ENCODE data around the gene CLDN10.
"Not testable (repeated sequence)": the region's sequence is repeated elsewhere in the genome, so short reads cannot be mapped to it uniquely, and the experiment has no call there.

CLDN10 gene

DNA sequence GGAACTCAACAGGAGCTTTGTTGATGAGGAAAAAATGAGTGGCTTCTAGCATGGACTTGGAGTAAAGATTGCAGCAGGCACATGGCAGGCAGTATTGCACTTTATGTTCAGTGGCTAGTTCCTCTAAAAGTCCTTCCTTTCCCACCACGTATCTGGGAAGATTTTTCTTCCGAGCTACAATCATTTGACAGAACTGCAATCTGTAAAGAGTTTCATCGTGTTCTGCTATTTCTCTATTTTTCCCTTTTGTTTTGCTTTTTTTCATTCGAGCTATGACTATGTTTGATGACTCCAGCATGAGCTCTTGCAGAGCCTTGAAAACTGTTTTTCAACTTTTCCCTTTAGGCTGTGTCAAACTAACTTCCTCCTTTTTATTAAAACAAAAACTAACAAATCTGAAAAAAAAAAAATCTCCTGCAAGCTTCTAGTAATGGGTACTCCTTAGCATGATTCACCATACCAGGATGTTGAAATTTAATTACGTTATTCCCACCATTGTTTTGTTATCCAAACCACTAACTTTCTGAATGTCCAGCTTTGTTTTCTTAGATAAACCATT is 12.3 kb downstream of the CLDN10 start:
- no peak overlapping the region for H2BK15ac ChIP-seq (ENCODE audit: low read depth, poor library complexity, severe bottlenecking)
- H2AFZ ChIP-seq (ENCODE audit: low read depth, low read length), result no peak overlapping the region
- H3K4ac ChIP-seq (ENCODE audit: low read depth in 1 of 2, low read length in 2 of 2), result no peak overlapping the region
- H2BK12ac ChIP-seq (ENCODE audit: low read length in 2 of 2), result no peak overlapping the region
- H3K36me3 ChIP-seq (ENCODE audit: control insufficient read depth in 1 of 2, insufficient read depth in 2 of 2, low read depth in 1 of 2, low read length in 2 of 2), result no peaks in the 10 kb centered on the region
- H3K14ac ChIP-seq (ENCODE audit: low read length in 2 of 2), result no peak overlapping the region
- no peak overlapping the region for H2BK120ac ChIP-seq (ENCODE audit: low read depth, low read length)
- H2AK5ac ChIP-seq (ENCODE audit: low read length, severe bottlenecking), result no peak overlapping the region
- H3K4me3 ChIP-seq (ENCODE audit: insufficient read depth in 1 of 2, low read depth in 1 of 2, low read length in 2 of 2), result no peak overlapping the region
- H4K8ac ChIP-seq (ENCODE audit: low read length), result no peak overlapping the region
- H3K79me1 ChIP-seq (replicated peaks; ENCODE audit: low read length, poor library complexity, severe bottlenecking), result no peaks in the 10 kb centered on the region
- no peak overlapping the region for H3K23ac ChIP-seq (ENCODE audit: low read length in 2 of 2)
- no peak overlapping the region for H3K9ac ChIP-seq (ENCODE audit: low read length)
- 72% methylated on average over 5 of the region's 5 CpGs for WGBS
- H3K4me1 ChIP-seq (ENCODE audit: control insufficient read depth, insufficient read depth, low read depth, low read length), result no peaks in the 10 kb centered on the region
- H3K4me2 ChIP-seq (ENCODE audit: low read length, poor library complexity, severe bottlenecking), result no peak overlapping the region
- H3K27me3 ChIP-seq (ENCODE audit: control insufficient read depth in 1 of 2, insufficient read depth in 1 of 2, low read length in 2 of 2), result peaks cover 0 to 10% of the 10 kb centered on the region in 2 experiments
- no peak overlapping the region for H4K91ac ChIP-seq (ENCODE audit: low read length)
- DNase-seq, result peak; percentile 30
- peak overlapping the region; percentile 5 for H3K27ac ChIP-seq (ENCODE audit: low read length, poor library complexity, severe bottlenecking)
- H3K9me3 ChIP-seq (ENCODE audit: control insufficient read depth, low read length), result no peaks in the 10 kb centered on the region
- no peak overlapping the region for H3K18ac ChIP-seq (ENCODE audit: low read depth in 1 of 2, low read length in 2 of 2)
- no peak overlapping the region for H2BK5ac ChIP-seq (ENCODE audit: low read depth, low read length, poor library complexity, severe bottlenecking)

DNA sequence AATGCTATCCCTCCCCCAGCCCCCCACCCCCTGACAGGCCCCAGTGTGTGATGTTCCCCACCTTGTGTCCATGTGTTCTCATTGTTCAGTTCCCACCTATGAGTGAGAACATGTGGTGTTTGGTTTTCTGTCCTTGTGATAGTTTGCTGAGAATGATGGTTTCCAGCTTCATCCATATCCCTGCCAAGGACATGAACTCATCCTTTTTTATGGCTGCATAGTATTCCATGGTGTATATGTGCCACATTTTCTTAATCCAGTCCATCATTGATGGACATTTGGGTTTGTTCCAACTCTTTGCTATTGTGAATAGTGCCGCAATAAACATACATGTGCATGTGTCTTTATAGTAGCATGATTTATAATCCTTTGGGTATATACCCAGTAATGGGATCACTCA is 13.2 kb downstream of the CLDN10 start:
- H3K27ac ChIP-seq (ENCODE audit: low read length, poor library complexity, severe bottlenecking); H2BK15ac ChIP-seq (ENCODE audit: low read depth, poor library complexity, severe bottlenecking); H3K79me1 ChIP-seq (replicated peaks; ENCODE audit: low read length, poor library complexity, severe bottlenecking); H3K9ac ChIP-seq (ENCODE audit: low read length); H2AK5ac ChIP-seq (ENCODE audit: low read length, severe bottlenecking); H4K8ac ChIP-seq (ENCODE audit: low read length); H3K23ac ChIP-seq (ENCODE audit: low read length in 2 of 2); H3K18ac ChIP-seq (ENCODE audit: low read depth in 1 of 2, low read length in 2 of 2); H2BK5ac ChIP-seq (ENCODE audit: low read depth, low read length, poor library complexity, severe bottlenecking); H3K4ac ChIP-seq (ENCODE audit: low read depth in 1 of 2, low read length in 2 of 2); H3K9me3 ChIP-seq (ENCODE audit: control insufficient read depth, low read length); H3K36me3 ChIP-seq (ENCODE audit: control insufficient read depth in 1 of 2, insufficient read depth in 2 of 2, low read depth in 1 of 2, low read length in 2 of 2); H3K4me2 ChIP-seq (ENCODE audit: low read length, poor library complexity, severe bottlenecking); H2BK12ac ChIP-seq (ENCODE audit: low read length in 2 of 2); DNase-seq; H2AFZ ChIP-seq (ENCODE audit: low read depth, low read length); H3K27me3 ChIP-seq (ENCODE audit: control insufficient read depth in 1 of 2, insufficient read depth in 1 of 2, low read length in 2 of 2); H3K4me3 ChIP-seq (ENCODE audit: insufficient read depth in 1 of 2, low read depth in 1 of 2, low read length in 2 of 2); H2BK120ac ChIP-seq (ENCODE audit: low read depth, low read length); H4K91ac ChIP-seq (ENCODE audit: low read length); H3K14ac ChIP-seq (ENCODE audit: low read length in 2 of 2); H3K4me1 ChIP-seq (ENCODE audit: control insufficient read depth, insufficient read depth, low read depth, low read length): not testable (repeated sequence)
- no CpG with 5 or more reads among the region's 1 CpG for WGBS

DNA sequence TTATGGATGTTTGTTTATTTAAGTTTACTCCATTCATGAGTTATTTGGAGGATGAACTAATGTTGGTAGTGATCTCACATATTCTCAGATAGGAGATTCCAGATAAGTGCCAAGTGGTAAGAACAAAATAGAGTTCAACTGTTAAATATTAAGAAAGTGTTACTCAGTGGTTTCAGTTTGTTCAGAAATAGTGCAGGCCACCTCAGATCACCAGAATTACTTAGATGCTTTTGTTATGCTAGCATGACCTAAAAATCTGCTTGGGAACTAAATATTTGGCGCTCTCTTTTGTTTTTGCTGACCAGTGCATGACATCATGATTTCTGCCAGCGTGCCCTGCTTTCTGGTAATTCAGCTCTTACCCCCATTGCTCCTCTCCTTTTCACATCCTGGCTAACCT is 15.6 kb downstream of the CLDN10 start:
- H3K27me3 ChIP-seq (ENCODE audit: control insufficient read depth in 1 of 2, insufficient read depth in 1 of 2, low read length in 2 of 2), result no peaks in the 10 kb centered on the region
- H3K9ac ChIP-seq (ENCODE audit: low read length), result no peak overlapping the region
- no peak for DNase-seq
- no peaks in the 10 kb centered on the region for H3K4me1 ChIP-seq (ENCODE audit: control insufficient read depth, insufficient read depth, low read depth, low read length)
- no peak overlapping the region for H2BK120ac ChIP-seq (ENCODE audit: low read depth, low read length)
- no peak overlapping the region for H2AFZ ChIP-seq (ENCODE audit: low read depth, low read length)
- WGBS, result 99% methylated on average over 2 of the region's 2 CpGs
- H3K23ac ChIP-seq (ENCODE audit: low read length in 2 of 2), result no peak overlapping the region
- no peak overlapping the region for H4K8ac ChIP-seq (ENCODE audit: low read length)
- H3K4ac ChIP-seq (ENCODE audit: low read depth in 1 of 2, low read length in 2 of 2), result no peak overlapping the region
- H3K18ac ChIP-seq (ENCODE audit: low read depth in 1 of 2, low read length in 2 of 2), result no peak overlapping the region
- H3K9me3 ChIP-seq (ENCODE audit: control insufficient read depth, low read length), result no peaks in the 10 kb centered on the region
- no peak overlapping the region for H2BK12ac ChIP-seq (ENCODE audit: low read length in 2 of 2)
- no peak overlapping the region for H3K4me2 ChIP-seq (ENCODE audit: low read length, poor library complexity, severe bottlenecking)
- H3K14ac ChIP-seq (ENCODE audit: low read length in 2 of 2), result no peak overlapping the region
- no peak overlapping the region for H2AK5ac ChIP-seq (ENCODE audit: low read length, severe bottlenecking)
- H3K79me1 ChIP-seq (replicated peaks; ENCODE audit: low read length, poor library complexity, severe bottlenecking), result no peaks in the 10 kb centered on the region
- H3K4me3 ChIP-seq (ENCODE audit: insufficient read depth in 1 of 2, low read depth in 1 of 2, low read length in 2 of 2), result no peak overlapping the region
- no peak overlapping the region for H2BK5ac ChIP-seq (ENCODE audit: low read depth, low read length, poor library complexity, severe bottlenecking)
- H2BK15ac ChIP-seq (ENCODE audit: low read depth, poor library complexity, severe bottlenecking), result no peak overlapping the region
- no peaks in the 10 kb centered on the region for H3K36me3 ChIP-seq (ENCODE audit: control insufficient read depth in 1 of 2, insufficient read depth in 2 of 2, low read depth in 1 of 2, low read length in 2 of 2)
- H4K91ac ChIP-seq (ENCODE audit: low read length), result no peak overlapping the region
- no peak overlapping the region for H3K27ac ChIP-seq (ENCODE audit: low read length, poor library complexity, severe bottlenecking)

DNA sequence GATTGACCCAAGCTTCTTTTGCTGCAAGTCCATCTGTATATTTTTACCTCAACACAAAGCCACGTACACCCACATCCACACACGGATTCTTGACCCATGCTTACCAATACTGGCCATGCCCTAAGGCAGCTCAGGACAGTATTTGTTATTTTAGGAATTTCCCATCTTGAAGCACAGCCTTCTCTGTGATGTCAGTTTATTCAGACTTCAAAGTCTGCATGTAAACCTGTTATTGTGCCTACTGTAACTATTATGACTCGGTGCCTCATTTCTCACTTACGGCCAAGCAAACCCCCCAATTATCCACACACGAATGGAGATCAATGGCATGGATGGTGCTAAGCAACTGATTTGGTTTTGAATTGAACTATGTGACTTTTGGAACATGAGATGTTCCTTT is 17.5 kb downstream of the CLDN10 start:
- H2AFZ ChIP-seq (ENCODE audit: low read depth, low read length), result no peak overlapping the region
- no peak overlapping the region for H2BK12ac ChIP-seq (ENCODE audit: low read length in 2 of 2)
- H3K4me2 ChIP-seq (ENCODE audit: low read length, poor library complexity, severe bottlenecking), result no peak overlapping the region
- no peak overlapping the region for H3K4me3 ChIP-seq (ENCODE audit: insufficient read depth in 1 of 2, low read depth in 1 of 2, low read length in 2 of 2)
- no peak overlapping the region for H3K18ac ChIP-seq (ENCODE audit: low read depth in 1 of 2, low read length in 2 of 2)
- H4K91ac ChIP-seq (ENCODE audit: low read length), result no peak overlapping the region
- no peaks in the 10 kb centered on the region for H3K36me3 ChIP-seq (ENCODE audit: control insufficient read depth in 1 of 2, insufficient read depth in 2 of 2, low read depth in 1 of 2, low read length in 2 of 2)
- 97% methylated on average over 4 of the region's 5 CpGs for WGBS
- H3K9ac ChIP-seq (ENCODE audit: low read length), result no peak overlapping the region
- no peak overlapping the region for H3K23ac ChIP-seq (ENCODE audit: low read length in 2 of 2)
- no peak overlapping the region for H3K14ac ChIP-seq (ENCODE audit: low read length in 2 of 2)
- no peak overlapping the region for H2BK5ac ChIP-seq (ENCODE audit: low read depth, low read length, poor library complexity, severe bottlenecking)
- H4K8ac ChIP-seq (ENCODE audit: low read length), result no peak overlapping the region
- H3K79me1 ChIP-seq (replicated peaks; ENCODE audit: low read length, poor library complexity, severe bottlenecking), result no peaks in the 10 kb centered on the region
- no peak overlapping the region for H2AK5ac ChIP-seq (ENCODE audit: low read length, severe bottlenecking)
- H3K9me3 ChIP-seq (ENCODE audit: control insufficient read depth, low read length), result no peaks in the 10 kb centered on the region
- no peak overlapping the region for H2BK15ac ChIP-seq (ENCODE audit: low read depth, poor library complexity, severe bottlenecking)
- H3K4me1 ChIP-seq (ENCODE audit: control insufficient read depth, insufficient read depth, low read depth, low read length), result no peaks in the 10 kb centered on the region
- no peak for DNase-seq
- H2BK120ac ChIP-seq (ENCODE audit: low read depth, low read length), result no peak overlapping the region
- H3K27me3 ChIP-seq (ENCODE audit: control insufficient read depth in 1 of 2, insufficient read depth in 1 of 2, low read length in 2 of 2), result no peaks in the 10 kb centered on the region
- H3K4ac ChIP-seq (ENCODE audit: low read depth in 1 of 2, low read length in 2 of 2), result no peak overlapping the region
- no peak overlapping the region for H3K27ac ChIP-seq (ENCODE audit: low read length, poor library complexity, severe bottlenecking)
